NCI-H2107 treated with DMSO at 0.1 percent for 48 hours (cell line): ENCODE data around the gene NOG.

Source experiments
- DNase-seq: peaks from one replicate; lab custom pipeline; 2025; ENCODE audit not compliant: unreplicated experiment; lab: John Stamatoyannopoulos, UW

NOG gene

DNA sequence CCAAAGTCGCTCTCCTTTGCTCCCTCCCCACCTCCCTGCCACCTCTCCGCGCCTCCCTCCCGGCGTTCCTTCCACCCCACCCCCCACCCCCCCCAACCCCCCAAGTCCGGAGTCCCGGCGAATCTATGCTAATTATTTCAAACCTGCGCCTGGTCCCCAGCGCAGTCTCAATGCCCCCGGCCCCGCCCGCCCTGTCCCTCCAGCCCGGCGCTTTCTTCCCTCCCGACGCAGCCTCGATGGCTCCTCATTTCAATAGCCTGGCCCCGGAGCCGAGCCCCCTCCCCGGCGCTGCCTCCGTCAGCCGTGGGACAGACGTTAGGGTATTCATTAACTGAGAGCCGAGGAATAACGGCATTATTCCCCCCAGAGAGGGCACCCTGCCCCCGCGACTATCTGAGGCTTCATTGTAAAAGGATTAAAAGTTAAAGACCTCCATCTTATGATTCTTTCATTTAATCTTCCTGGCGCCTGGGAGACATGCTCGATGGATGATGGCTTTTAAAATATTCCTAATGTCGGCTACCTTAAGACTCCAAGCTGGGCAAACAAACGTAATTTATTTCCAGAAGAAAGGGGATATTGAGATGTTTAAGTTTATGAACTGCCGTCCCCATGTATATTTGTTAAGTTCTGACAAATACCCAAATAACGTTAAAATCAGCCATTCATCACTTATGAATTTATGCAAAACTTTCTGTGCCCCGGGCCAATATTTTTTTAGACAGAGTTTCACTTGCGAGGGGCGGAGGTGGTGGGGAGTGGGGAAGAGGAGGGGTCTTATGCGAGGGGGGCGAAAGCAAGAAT is 3.4 kb downstream of the NOG start:
- DNase-seq = no peak

DNA sequence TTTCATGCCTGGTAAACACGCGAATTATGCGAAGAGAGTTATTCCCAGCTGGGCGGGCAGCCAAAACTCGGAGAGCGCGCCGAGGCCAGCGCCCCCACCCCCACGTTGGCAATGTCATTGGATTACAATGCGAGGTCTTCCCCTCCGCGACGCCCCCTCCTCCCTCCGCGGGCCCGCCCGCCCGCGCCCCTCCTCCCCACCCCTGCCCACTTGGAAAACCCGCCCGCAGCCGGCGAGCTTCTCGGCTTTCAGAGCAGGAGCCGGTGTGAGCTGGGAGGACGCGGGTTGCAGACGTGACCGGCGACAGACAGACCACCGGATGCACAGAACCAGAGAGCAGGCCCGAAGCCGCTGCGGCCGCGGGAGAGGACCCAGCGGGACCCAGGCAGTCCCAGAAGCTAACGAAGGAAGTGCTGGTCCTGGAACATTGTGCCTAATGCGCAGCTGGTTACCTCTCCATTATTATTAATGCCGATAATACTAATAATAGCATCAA is 4.0 kb downstream of the NOG start:
- no peak for DNase-seq

DNA sequence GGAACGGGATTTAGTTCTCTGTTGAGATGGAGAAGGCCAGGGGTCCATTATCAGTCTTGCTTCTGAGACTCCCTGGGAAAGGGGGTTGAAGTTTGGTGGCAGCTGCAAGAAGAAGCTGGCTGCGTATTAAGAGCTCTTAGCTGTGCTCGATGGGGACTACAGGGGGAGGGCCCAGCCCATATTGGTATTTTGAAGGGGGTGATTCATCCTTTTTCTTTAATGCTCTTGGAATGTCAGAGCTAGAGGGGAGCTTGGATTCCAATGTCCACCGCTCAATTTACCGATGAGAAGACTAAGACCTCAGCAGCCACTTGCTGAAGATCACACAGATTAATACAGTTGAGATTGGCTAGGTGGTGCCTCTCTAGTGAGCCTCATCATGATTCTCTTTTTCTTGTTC is 5.0 kb downstream of the NOG start:
- no peak for DNase-seq

DNA sequence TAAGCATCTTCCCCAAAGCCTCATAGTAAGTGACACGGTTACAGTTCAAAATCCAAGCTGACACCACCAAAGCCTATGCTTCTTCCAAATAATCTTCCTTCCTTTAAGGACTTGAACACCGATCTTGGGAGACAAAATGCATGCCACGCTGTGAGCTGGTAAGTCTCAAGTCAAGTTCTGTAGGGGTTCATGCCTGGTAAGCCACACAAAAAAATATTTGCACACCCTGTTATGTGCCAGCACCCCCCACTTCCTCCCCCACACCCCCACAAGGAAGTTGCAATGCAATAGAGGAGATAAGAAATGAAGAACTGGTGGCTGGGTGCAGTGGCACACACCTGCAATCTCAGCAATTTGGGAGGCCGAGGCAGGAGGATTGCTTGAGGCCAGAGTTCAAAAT is 5.6 kb downstream of the NOG start:
- no peak for DNase-seq

DNA sequence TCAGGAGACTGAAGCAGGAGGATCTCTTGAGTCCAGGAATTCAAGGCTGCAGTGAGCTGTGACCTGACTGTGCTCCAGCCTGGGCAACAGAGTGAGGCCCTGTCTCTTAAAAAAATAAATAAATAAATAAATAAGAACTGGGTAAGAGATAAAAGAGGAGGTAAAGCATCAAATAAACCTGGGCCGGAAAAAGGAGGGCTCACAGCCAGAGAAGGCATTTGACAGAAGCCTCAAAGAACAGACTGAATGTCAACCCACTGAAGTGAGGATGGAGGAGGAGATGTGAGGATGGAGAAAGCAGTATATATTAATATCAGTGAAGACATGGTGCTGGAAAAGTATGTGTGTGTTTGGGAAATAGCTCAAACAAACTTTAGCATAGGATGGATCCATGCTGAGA is 6.1 kb downstream of the NOG start:
- DNase-seq = no peak

DNA sequence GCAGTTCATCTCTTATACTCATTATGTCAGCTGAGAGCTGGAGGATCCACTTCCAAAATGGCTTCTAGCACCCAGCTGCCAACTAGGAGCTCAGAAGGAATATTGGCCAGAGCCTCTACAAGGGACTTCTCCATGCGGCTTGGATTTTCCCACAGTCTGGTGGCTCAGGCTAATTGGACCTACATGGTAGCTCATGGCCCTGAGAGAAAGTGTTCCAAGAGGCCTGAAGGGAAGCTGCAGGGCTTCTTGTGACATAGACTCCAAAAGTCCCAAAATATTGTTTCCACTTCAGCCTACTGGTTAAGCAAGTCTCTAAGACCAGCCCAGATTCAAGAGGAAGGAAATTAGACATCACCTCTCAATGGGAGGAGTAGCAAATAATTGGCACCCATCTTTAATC is 6.8 kb downstream of the NOG start:
- DNase-seq = no peak

DNA sequence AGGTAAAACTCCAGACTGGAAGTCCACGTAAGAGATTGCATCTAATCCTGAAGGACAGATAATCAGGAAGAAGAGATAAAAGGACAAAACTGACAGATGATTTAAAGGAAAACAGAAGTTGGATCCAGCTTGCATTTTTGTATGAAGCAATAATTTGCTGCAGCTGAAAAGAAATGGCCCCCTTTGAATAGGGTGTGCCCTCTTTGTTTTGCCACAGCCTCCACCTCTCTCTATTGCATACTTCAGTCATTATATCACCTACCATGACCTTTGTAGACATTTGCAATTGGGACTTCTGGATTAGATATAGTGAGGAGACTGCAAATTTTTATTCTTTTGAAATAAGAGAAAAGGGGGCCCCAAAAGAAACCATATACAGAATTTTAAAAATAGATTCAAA is 8.1 kb downstream of the NOG start:
- DNase-seq = no peak

DNA sequence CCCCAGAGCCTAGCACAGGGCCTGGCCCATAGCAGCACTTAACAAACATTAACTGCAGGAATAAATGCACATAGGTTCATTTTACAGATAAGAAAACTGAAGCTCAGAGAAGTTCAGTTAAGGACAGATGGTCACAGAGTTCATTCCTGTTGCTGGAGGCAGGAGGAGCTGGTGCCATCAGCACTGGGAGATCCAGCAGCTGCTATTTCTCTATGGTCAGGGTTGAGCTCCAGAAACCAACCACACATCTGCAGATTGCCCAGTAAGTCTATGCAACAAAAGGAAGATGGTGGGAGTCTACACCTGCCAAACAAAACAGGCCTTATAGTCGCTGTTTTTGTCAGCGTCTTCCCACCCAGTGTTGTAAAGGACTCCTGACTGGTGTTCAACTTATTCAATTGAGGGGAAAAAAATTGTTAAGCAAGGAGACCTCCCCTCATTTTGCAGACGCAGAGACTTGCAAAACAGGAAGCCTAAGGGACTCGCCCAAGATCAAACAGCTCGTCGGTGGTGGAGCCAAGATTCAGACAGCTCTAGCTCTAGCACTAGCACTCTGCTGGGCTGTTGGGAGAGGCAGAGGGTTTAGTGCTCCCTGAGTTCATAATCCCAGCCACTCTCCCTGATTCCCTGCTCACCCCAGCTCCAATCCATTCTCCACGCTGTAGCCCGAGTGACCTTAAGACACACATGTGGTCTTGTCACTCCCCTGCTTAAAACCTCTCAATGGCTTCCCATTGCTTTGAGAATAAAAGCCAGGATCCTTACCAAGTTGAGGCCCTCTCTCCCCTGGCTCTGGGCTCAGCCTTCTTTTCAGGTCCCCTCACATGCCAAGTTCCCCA is 9.0 kb downstream of the NOG start:
- DNase-seq = no peak

DNA sequence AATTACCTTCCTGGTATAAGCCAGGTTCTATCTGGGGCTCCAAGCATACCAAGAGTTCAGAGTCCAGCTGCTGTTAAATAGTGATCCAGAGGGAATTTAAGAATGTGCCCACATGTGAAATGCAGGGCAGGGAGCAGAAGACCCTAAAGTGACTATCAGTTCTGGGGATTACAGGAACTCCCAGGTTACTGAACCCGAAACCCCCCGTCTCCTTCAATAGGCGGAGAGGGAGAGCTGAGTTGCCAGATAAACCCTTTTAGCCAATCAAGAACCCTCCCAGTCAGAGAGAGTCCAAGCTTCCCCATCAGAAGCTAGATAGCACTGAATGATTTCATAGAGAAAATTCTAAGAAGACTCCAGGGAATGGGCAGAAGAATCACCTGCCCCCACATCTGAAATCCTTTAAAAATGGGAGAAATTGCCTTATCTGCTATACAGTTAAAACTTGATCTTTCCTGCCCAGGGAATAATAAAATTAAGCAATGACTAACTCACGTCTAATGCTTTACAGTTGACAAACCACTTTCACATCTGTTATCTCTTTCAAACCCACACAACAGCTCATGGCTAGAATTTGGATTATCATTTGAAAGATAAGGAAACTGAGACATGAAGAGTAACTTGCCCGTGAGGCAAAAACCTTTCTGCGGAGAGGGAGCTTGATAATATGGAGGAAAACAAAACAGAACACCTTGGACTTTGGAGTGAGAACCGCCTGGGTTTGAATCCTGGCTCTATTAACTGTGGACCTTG is 10.2 kb downstream of the NOG start:
- no peak for DNase-seq

DNA sequence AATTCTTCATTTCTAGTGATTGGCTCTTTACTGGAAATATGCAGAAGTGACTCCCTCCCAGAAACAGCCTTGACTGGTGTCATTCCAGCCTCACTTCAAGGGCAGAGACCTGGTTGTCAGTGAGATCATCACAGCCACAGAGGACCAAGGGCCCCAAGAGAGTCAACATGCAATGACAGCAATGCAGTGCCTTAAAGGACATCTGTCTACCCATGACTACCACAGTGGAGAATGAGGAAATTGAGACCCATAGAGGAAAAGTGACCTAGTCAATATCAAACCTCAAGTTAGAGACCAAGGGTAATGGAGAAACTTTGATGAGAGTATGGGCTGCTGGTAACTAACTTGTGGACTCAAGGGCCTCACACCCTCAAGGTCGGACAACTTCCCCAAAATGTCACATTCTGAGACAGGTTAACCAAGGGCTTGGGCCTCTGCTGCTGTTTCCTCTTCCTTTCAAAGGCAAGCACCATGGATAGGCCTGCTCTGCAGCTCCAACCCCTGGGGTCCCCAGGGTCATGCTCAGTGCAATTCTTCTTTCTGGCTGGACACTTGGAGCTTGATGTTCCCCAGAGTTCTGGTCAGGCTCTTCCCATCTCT is 11.3 kb downstream of the NOG start:
- no peak for DNase-seq

DNA sequence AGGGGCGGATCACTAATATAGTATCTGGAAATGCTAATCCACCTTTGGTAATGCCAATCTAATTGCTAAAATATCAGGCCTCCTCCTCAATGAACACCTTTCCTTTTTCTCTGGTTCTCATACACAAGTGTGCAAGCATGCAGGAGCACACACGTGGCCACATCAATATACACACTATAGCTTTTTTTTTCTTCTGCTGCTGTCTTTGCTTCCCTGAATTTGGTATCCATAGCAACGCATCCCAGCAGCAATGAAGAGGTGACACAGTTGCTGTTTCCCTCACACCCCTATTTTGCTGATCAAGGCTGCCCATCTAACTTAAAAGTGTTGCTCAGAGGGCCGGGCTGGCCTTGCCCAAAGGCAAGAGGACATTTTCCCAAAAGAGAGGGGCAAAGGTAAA is 15.4 kb downstream of the NOG start:
- no peak for DNase-seq

DNA sequence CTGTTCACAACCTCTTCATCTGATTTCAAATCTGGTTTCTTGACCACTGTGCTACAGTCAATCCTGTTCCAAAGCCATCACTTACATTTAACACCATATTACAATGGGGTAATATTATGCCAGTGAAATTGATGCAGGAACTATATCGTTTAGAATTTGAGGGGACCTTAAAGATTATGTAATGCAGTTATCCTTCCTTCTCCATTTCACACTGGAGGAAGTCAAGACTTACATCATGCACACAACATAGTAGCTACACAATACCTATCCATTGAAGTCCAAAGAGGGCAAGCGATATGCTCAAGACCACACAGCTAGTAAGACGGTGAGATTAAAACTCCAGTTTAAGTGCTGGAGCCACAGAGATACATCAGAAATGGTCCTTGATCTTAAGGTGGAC is 16.8 kb downstream of the NOG start:
- DNase-seq = no peak

DNA sequence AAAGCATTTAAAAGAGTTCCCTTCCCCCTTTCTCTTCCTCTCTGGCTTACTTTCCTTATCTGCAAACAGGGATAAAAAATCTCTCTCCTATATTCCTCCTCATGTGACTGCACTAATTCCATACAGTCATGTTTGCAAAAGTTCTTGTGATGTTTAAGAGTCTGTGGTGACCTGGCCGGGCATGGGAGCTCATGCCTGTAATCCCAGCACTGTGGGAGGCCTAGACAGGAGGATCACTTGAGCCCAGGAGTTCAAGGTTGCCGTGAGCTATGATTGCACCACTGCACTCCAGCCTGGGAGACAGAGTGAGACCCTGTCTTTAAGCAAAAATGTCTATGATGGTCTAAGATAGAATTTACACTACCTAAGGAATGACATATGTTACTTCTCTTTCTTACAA is 19.6 kb downstream of the NOG start:
- no peak for DNase-seq

DNA sequence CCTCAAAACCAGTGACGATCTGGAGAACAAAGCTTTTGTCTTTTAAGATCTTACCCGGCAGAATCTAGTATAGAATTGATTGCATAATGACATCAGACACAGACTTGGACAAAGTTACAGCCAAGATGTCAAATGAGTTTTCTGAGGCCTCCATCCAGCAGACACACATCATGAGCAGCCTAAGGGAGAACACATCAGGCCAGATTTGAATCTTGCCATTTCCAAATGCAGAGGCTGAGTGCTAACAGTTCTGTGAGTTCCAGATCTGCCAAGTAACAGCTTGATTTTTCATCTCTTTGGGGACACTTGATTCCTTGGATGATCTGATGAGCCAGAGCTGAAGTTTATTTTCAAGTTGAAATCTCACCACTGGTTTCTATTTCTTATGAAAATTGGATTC is 21.0 kb downstream of the NOG start:
- DNase-seq = no peak

DNA sequence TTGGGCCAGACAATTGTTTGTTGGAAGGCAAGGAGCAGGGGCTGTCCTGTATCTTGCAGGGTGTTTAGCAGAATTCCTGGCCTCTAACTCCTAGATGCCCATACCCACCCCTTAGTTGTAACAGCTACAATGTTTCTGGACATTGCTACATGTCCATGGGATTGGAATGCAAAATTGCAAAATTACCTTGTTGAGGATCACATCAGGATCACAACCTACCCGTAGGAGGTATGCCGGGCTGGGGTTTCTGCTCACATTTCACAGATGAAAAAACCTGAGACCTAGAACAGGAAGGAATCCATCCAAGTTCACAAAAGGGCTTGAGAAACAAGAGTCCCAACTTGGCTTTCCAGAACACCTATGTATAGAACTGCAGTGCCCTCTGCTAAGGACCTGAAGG is 22.7 kb downstream of the NOG start:
- no peak for DNase-seq

DNA sequence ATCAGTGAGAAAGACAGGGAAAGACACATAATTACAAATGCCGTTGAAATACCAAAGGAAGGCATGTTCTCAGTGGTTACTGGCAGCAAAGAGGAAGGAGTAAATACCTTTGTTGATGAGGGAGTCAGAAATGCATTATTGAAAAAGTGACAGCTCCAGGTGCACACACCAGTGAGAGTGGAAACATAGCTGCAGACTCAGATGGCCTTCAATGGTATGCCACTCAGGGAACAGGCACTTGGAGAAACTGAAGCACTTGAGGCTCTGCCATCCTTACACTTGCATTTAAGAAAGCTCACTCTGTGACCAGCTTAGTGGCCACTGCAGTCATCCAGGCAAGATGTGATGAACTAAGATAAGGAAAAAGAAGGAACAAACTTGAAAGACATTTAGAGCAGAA is 29.9 kb downstream of the NOG start:
- no peak for DNase-seq

DNA sequence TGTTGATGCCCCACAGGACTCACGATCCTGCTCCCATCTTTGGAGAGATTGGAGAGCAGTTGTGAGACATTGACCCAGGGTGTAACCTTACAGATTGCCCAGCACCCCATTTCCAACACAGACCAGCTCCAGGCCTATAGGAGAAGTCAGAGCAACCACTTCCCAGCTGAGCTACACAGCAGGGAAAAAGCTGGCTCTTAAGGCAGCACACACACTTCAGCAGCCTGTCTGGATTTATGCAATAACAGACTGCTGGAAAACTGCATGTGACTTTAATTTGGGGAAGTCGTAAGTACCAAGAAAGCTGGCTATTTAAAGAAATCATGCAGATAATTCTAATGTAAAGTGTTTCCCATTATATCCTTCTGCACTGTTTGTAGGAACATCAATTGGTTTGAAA is 30.8 kb downstream of the NOG start:
- no peak for DNase-seq

DNA sequence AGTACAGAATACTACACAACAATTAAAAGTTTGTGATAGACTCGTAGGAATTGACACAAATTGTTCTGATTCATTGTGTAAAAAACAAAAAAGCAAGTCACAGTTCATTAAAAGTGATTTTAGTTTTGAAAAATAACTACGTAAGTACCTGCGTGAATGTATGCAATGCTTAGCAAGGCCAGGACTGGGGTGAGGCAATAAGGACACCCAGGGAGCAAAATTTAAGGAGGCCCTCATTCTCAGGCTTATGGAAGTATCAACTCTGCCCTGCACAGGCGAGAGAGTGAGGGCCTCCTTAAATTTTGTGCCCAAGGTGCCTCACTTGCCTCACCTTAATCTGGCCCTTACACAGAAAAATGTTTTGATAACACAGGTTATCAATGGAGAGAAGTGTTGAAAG is 31.4 kb downstream of the NOG start:
- DNase-seq = no peak

DNA sequence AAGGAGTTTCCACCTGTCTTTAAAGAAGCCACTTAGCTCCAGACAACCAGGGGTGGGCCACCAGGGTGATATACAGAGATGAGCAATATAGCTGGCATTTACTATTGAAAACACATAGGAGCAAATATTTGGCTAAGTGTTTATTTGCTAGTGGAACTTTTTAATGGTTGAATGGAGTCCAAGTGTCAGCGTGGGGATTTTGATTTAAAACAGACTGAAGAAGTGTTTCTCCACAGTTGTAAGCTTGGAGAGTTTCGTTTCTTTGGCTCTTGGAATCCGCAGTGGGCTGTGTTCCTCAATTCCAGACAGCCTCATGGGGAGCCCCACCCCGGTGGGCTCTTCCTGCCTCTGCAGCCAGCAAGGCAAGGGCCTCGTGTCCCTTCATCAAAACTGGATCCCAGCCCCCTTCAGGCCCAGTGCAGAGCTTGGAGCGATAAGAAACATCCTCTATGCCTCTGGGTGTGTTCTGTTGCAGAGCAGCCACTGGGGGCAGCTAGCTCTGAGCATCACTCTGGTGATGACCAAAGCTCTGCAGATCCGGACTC is 36.1 kb downstream of the NOG start:
- DNase-seq = no peak

DNA sequence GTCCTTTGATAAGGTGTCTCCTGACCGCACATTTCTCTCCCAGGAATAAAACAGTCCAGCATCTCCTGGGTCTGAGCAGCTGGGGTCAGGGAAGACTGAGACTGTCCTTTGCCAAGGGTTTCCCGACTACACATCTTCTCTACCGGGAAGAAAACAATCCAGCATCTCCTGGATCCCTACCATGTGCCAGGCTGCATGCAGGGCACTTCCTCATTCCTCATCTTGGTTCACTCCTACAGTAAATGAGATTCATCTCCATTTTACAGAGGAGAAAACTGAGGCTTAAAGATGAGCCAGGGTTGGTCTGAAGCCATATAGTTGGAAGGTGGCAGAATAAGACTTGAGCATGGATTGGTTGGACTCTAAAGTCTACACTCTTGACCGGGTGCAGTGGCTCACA is 36.7 kb downstream of the NOG start:
- no peak for DNase-seq

DNA sequence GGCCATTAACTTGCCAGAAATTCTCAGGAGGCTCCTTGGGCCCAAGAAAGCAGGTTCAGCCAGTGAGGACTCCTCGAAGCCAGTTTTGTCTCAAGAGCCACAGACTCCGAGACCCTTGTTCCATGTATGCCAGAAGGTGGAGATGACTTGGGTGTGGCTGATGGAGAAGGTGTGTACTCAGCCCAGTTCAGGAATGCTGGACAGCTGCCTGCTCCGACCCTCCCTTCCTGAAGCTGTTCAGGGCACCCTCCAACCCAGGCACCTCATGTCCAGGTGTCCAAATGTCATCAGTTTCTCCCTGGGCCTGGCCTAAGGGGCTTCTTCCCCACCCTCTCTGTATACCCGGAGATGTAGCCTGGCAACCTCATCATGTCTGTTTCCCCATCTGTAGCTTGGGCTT is 40.2 kb downstream of the NOG start:
- no peak for DNase-seq
